H9 (cell line): ENCODE data around the gene EGLN3. TPM values are rescaled to one million over a fixed set of nuclear protein-coding genes. Genes with fewer than 3 reads are reported as not detected.

ENCODE experiments used
- DNase-seq: peaks from one replicate; pipeline ENCODE4 v3.0.0-alpha.2; 2017
- H2AFZ ChIP-seq: one replicate; pipeline ENCODE4 v1.6.1; 2013; ENCODE audit warnings: mild to moderate bottlenecking, low read length, control low read depth, moderate library complexity
- H2AK5ac ChIP-seq: 2 replicates; pipeline ENCODE4 v1.6.1; 2013; ENCODE audit warnings: low read length, control low read depth, mixed read lengths; ENCODE audit not compliant: insufficient read length
- H2BK120ac ChIP-seq: one replicate; pipeline ENCODE4 v1.6.1; 2013; ENCODE audit warnings: low read depth, mild to moderate bottlenecking, low read length, control low read depth, inconsistent platforms; ENCODE audit not compliant: poor library complexity, severe bottlenecking
- H2BK12ac ChIP-seq: 2 replicates; pipeline ENCODE4 v1.6.1; 2013; ENCODE audit warnings: low read length, control low read depth, mixed read lengths, low read depth; ENCODE audit not compliant: insufficient read length
- H2BK15ac ChIP-seq: 2 replicates; pipeline ENCODE4 v1.6.1; 2013; ENCODE audit warnings: low read depth, low read length, control low read depth
- H2BK20ac ChIP-seq: one replicate; pipeline ENCODE4 v1.6.1; 2013; ENCODE audit warnings: low read depth, mild to moderate bottlenecking, low read length, control low read depth, inconsistent platforms; ENCODE audit not compliant: poor library complexity, severe bottlenecking
- H2BK5ac ChIP-seq: 2 replicates; pipeline ENCODE4 v1.6.1; 2013; ENCODE audit warnings: low read length, control low read depth, mixed read lengths; ENCODE audit not compliant: insufficient read length
- H3K14ac ChIP-seq: 2 replicates; pipeline ENCODE4 v1.6.1; 2013; ENCODE audit warnings: low read length, control low read depth; ENCODE audit not compliant: insufficient read depth
- H3K18ac ChIP-seq: 2 replicates; pipeline ENCODE4 v1.6.1; 2013; ENCODE audit warnings: low read depth, mild to moderate bottlenecking, mixed read lengths, low read length, control low read depth; ENCODE audit not compliant: insufficient read length
- H3K23ac ChIP-seq: 2 replicates; pipeline ENCODE4 v1.6.1; 2013; ENCODE audit warnings: low read length, control low read depth, mixed read lengths, low read depth; ENCODE audit not compliant: insufficient read length
- H3K23me2 ChIP-seq: 2 replicates; pipeline ENCODE4 v1.6.1; 2013; ENCODE audit warnings: low read depth, mild to moderate bottlenecking, mixed read lengths, low read length, control low read depth; ENCODE audit not compliant: insufficient read length, poor library complexity, severe bottlenecking
- H3K27ac ChIP-seq: 2 replicates; pipeline ENCODE4 v1.5.1; 2013; ENCODE audit warnings: low read length, control low read depth, mixed read lengths, low read depth; ENCODE audit not compliant: insufficient read length
- H3K27me3 ChIP-seq: 2 replicates; pipeline ENCODE4 v1.6.1; 2013; ENCODE audit warnings: low read length, control low read depth, inconsistent platforms; ENCODE audit not compliant: insufficient read depth
- H3K4ac ChIP-seq: 2 replicates; pipeline ENCODE4 v1.6.1; 2013; ENCODE audit warnings: low read depth, mild to moderate bottlenecking, control low read depth, inconsistent platforms, low read length, moderate library complexity
- H3K4me1 ChIP-seq: 2 replicates; pipeline ENCODE4 v1.6.1; 2013; ENCODE audit warnings: low read length, control low read depth, inconsistent platforms; ENCODE audit not compliant: insufficient read depth
- H3K4me2 ChIP-seq: 2 replicates; pipeline ENCODE4 v1.6.1; 2013; ENCODE audit warnings: low read length, control low read depth, mixed read lengths; ENCODE audit not compliant: insufficient read length, insufficient read depth
- H3K56ac ChIP-seq: 2 replicates; pipeline ENCODE4 v1.6.1; 2013; ENCODE audit warnings: low read depth, mild to moderate bottlenecking, mixed read lengths, low read length, control low read depth; ENCODE audit not compliant: insufficient read length
- H3K79me1 ChIP-seq: 2 replicates; pipeline ENCODE4 v1.6.1; 2013; ENCODE audit warnings: low read depth, mild to moderate bottlenecking, moderate library complexity, low read length, control low read depth, inconsistent platforms; ENCODE audit not compliant: insufficient read depth, poor library complexity, severe bottlenecking
- H3K79me2 ChIP-seq: 2 replicates; pipeline ENCODE4 v1.6.1; 2013; ENCODE audit warnings: low read length, control low read depth, inconsistent platforms; ENCODE audit not compliant: insufficient read depth
- H3K9ac ChIP-seq: 2 replicates; pipeline ENCODE4 v1.6.1; 2013; ENCODE audit warnings: low read length, control low read depth, mixed read lengths; ENCODE audit not compliant: insufficient read length; ENCODE audit errors: extremely low read depth
- H3K9me3 ChIP-seq: one replicate; pipeline ENCODE4 v1.6.1; 2013; ENCODE audit warnings: low read depth, low read length, inconsistent platforms; ENCODE audit not compliant: control insufficient read depth
- H3T11ph ChIP-seq: one replicate; pipeline ENCODE4 v1.6.1; 2013; ENCODE audit warnings: mild to moderate bottlenecking, low read length, control low read depth, inconsistent platforms
- H4K20me1 ChIP-seq: one replicate; pipeline ENCODE4 v1.6.1; 2013; ENCODE audit not compliant: control insufficient read depth, insufficient read length, insufficient read depth
- H4K5ac ChIP-seq: 2 replicates; pipeline ENCODE4 v1.6.1; 2013; ENCODE audit warnings: low read depth, mild to moderate bottlenecking, mixed read lengths, low read length, control low read depth; ENCODE audit not compliant: insufficient read length
- H4K8ac ChIP-seq: replicated peaks from 2 replicates; pipeline ENCODE4 v1.6.1; 2013; ENCODE audit warnings: low read length, control low read depth, mixed read lengths, low read depth; ENCODE audit not compliant: insufficient read length
- H4K91ac ChIP-seq: 2 replicates; pipeline ENCODE4 v1.6.1; 2013; ENCODE audit warnings: low read depth, mild to moderate bottlenecking, moderate library complexity, mixed read lengths, low read length, control low read depth; ENCODE audit not compliant: insufficient read length
- H3K27ac Mint-ChIP-seq, 3 experiments: 2 replicates in 2 of 3; 3 replicates in 1 of 3; pipeline ENCODE4 v1.8.0; 2020 to 2021; ENCODE audit warnings: mixed read lengths in 3 of 3, mild to moderate bottlenecking in 1 of 3, moderate library complexity in 1 of 3
- H3K27me3 Mint-ChIP-seq: 2 replicates; pipeline ENCODE4 v1.8.0; 2021; ENCODE audit warnings: low read depth, mild to moderate bottlenecking, moderate library complexity, mixed read lengths
- H3K36me3 Mint-ChIP-seq, 3 experiments: 2 replicates in 2 of 3; 3 replicates in 1 of 3; pipeline ENCODE4 v1.8.0; 2020 to 2021; ENCODE audit warnings: low read depth in 3 of 3, mixed read lengths in 3 of 3; ENCODE audit not compliant: insufficient read depth in 1 of 3
- H3K4me1 Mint-ChIP-seq, 2 experiments: 2 replicates each; pipeline ENCODE4 v1.8.0; 2020; ENCODE audit warnings: mixed read lengths in 2 of 2
- H3K4me3 Mint-ChIP-seq, 2 experiments: 2 replicates in 1 of 2; 3 replicates in 1 of 2; pipeline ENCODE4 v1.8.0; 2020 to 2021; ENCODE audit warnings: mild to moderate bottlenecking in 2 of 2, mixed read lengths in 2 of 2, moderate library complexity in 1 of 2
- H3K9me3 Mint-ChIP-seq, 2 experiments: 2 replicates in 1 of 2; 3 replicates in 1 of 2; pipeline ENCODE4 v1.8.0; 2020; ENCODE audit warnings: mild to moderate bottlenecking in 2 of 2, mixed read lengths in 2 of 2, moderate library complexity in 1 of 2
- WGBS: extraction: QIAGEN DNeasy Blood & Tissue Kit; methylation state at CpG from one replicate; pipeline ENCODE4 v1.1.7; 2013; ENCODE audit warnings: missing lambda C conversion rate, low lambda C conversion rate, mixed read lengths; ENCODE audit not compliant: insufficient read length; ENCODE audit errors: extremely low coverage; 5-methylcytosine and 5-hydroxymethylcytosine counted together
- total RNA-seq: library from RNA; stranded (reverse); gene quantifications from 2 replicates; pipeline ENCODE4 v1.2.1, GENCODE V29; 2021
- TF ChIP-seq, protein P1 (sequence below): fragments of 200-600 bp; sonication (generic); conservative IDR thresholded peaks from 3 replicates; pipeline ENCODE4 v1.8.0; 2021; ENCODE audit warnings: antibody characterized with exemption, mild to moderate bottlenecking

Gene EGLN3
- total RNA-seq, 1 experiment from 2014 or later, result 19.8 TPM

DNA sequence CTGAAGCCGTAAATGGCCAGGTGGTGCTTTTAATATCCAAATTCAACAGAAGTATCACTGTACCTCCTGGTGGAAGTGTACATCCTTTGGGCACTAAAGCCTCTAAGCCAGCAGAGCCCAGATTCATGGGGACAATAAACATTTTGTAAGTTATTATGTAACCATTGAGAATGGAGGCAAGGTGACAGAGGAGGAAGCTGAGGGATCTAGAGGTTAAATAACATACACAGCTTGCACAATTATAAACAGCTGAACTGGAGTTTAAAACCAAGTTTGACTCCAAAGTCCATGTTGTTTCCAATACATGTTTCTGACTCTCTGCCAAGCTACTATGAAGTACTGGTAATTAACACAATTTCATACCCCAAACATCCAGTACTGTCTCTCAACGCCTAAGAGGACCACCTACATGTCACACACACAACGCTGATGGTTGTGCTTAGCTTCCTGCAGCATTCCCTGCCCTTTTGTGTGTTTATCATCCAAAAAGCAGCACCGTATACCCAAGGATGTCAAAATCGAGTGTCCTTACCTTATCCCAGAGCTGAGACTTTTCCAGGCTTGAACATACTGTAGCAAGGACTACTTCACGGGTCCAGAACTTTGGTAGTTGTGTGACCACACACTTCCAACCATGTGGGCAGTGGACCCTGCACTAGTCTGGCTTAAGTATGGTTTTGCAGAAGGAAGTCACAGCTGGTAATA lies 41.3 kb downstream of the EGLN3 start:
- Histone ChIP-seq H3K9ac (no peak overlapping the region), H3T11ph (no peak overlapping the region), H3K56ac (no peak overlapping the region), H2BK120ac (no peak overlapping the region), H3K14ac (no peak overlapping the region), H3K23ac (no peak overlapping the region), H3K27me3 (no peaks in the 10 kb centered on the region), H4K91ac (no peak overlapping the region), H3K79me1 (no peaks in the 10 kb centered on the region), H3K23me2 (no peaks in the 10 kb centered on the region), H2BK20ac (no peak overlapping the region), H2AFZ (no peak overlapping the region), H2BK15ac (no peak overlapping the region), H3K4me2 (no peak overlapping the region), H3K79me2 (no peaks in the 10 kb centered on the region), H3K4me1 (peaks cover 2% of the 10 kb centered on the region; the same call in 1 of the 2 replicates), H2BK12ac (no peak overlapping the region), H4K5ac (no peak overlapping the region), H3K9me3 (no peaks in the 10 kb centered on the region), H2BK5ac (no peak overlapping the region), H4K8ac (no peak overlapping the region), H2AK5ac (no peak overlapping the region), H3K18ac (no peak overlapping the region), H4K20me1 (no peaks in the 10 kb centered on the region), H3K4ac (no peak overlapping the region), H3K27ac (no peak overlapping the region)
- peaks cover 0 to 8% (median 3%) of the 10 kb centered on the region in 3 experiments; a peak in 2 of 7 replicates for H3K36me3 Mint-ChIP-seq
- H3K4me1 Mint-ChIP-seq, result peaks cover 4 to 6% of the 10 kb centered on the region in 2 experiments; a peak in 3 of 4 replicates
- DNase-seq, result no peak
- H3K4me3 Mint-ChIP-seq, result no peak overlapping the region
- no CpG with 5 or more reads among the region's 6 CpGs for WGBS
- no peak overlapping the region for H3K27ac Mint-ChIP-seq
- H3K27me3 Mint-ChIP-seq, result no peaks in the 10 kb centered on the region
- peaks cover 0 to 4% of the 10 kb centered on the region in 2 experiments; a peak in 2 of 5 replicates for H3K9me3 Mint-ChIP-seq
- TF ChIP-seq, protein P1, sequence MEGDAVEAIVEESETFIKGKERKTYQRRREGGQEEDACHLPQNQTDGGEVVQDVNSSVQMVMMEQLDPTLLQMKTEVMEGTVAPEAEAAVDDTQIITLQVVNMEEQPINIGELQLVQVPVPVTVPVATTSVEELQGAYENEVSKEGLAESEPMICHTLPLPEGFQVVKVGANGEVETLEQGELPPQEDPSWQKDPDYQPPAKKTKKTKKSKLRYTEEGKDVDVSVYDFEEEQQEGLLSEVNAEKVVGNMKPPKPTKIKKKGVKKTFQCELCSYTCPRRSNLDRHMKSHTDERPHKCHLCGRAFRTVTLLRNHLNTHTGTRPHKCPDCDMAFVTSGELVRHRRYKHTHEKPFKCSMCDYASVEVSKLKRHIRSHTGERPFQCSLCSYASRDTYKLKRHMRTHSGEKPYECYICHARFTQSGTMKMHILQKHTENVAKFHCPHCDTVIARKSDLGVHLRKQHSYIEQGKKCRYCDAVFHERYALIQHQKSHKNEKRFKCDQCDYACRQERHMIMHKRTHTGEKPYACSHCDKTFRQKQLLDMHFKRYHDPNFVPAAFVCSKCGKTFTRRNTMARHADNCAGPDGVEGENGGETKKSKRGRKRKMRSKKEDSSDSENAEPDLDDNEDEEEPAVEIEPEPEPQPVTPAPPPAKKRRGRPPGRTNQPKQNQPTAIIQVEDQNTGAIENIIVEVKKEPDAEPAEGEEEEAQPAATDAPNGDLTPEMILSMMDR, result no peak
